Stomach (tissue), 4 donors: ENCODE data around the gene PRKG1.

Experiments
- EP300 ChIP-seq: sonication (generic); formaldehyde crosslinking; IDR thresholded peaks from one replicate; pipeline ENCODE4 v1.6.1; 2017; ENCODE audit warnings: antibody characterized with exemption
- POLR2A ChIP-seq, 4 donors: fragments of 450-650 bp; IDR thresholded peaks; one replicate each; pipeline ENCODE4 v1.6.1; 2016; ENCODE audit warnings: antibody characterized with exemption in 4 of 4, control low read depth in 2 of 4, mild to moderate bottlenecking in 1 of 4, moderate library complexity in 1 of 4
- POLR2AphosphoS5 ChIP-seq, 3 donors: sonication (generic); formaldehyde crosslinking; IDR thresholded peaks; one replicate each; pipeline ENCODE4 v1.6.1; 2016; ENCODE audit warnings: antibody characterized with exemption in 3 of 3
- TF ChIP-seq, protein P1 (sequence below), 7 experiments: fragments of 450-650 bp in 4 of 7; fragments of 200-600 bp in 3 of 7; sonication (generic) in 3 of 7; IDR thresholded peaks; one replicate each; pipeline ENCODE4 v1.5.1; 2016 to 2019; ENCODE audit warnings: antibody characterized with exemption in 7 of 7, control low read depth in 2 of 7, mild to moderate bottlenecking in 1 of 7

DNA sequence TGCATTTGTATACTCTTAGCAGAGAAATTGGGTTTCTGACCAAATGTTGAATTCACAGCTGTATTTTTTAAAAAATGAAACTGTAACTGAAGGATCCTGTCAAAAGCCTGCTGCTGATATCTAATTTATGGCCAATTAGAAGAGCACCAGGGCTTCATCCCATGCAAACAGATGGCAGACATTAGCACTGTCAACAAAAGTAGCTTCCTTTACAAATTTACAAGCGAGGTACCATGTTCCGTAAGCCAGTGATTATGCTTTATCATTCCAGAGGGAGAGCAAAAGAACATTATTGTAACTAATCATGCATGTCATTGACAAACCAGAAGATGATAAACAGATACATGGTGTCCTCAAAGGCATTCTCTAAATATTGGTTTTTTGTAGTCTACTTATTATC lies 1062.6 kb downstream of the PRKG1 start:
- TF ChIP-seq, protein P1, sequence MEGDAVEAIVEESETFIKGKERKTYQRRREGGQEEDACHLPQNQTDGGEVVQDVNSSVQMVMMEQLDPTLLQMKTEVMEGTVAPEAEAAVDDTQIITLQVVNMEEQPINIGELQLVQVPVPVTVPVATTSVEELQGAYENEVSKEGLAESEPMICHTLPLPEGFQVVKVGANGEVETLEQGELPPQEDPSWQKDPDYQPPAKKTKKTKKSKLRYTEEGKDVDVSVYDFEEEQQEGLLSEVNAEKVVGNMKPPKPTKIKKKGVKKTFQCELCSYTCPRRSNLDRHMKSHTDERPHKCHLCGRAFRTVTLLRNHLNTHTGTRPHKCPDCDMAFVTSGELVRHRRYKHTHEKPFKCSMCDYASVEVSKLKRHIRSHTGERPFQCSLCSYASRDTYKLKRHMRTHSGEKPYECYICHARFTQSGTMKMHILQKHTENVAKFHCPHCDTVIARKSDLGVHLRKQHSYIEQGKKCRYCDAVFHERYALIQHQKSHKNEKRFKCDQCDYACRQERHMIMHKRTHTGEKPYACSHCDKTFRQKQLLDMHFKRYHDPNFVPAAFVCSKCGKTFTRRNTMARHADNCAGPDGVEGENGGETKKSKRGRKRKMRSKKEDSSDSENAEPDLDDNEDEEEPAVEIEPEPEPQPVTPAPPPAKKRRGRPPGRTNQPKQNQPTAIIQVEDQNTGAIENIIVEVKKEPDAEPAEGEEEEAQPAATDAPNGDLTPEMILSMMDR (IDR thresholded peaks at IDR 0.05), result no peak
- no peak for TF ChIP-seq POLR2A (IDR thresholded peaks at IDR 0.05)
- TF ChIP-seq POLR2AphosphoS5 (IDR thresholded peaks at IDR 0.05), result no peak
- no peak for TF ChIP-seq EP300
